Skeletal muscle satellite cell (primary cell): ENCODE data around the gene PTGES2.
"Not testable (repeated sequence)": the region's sequence is repeated elsewhere in the genome, so short reads cannot be mapped to it uniquely, and the experiment has no call there.

ENCODE experiments used
- H3K27me3 ChIP-seq: 2 replicates; pipeline ENCODE4 v1.7.0; 2013; ENCODE audit warnings: low read length; ENCODE audit not compliant: control insufficient read depth, insufficient read depth
- H3K36me3 ChIP-seq: 2 replicates; pipeline ENCODE4 v1.7.0; 2013; ENCODE audit warnings: mild to moderate bottlenecking, control low read depth, low read length; ENCODE audit not compliant: insufficient read depth
- H3K4me1 ChIP-seq: 2 replicates; pipeline ENCODE4 v1.7.0; 2013; ENCODE audit warnings: low read length; ENCODE audit not compliant: control insufficient read depth, insufficient read depth
- H3K4me2 ChIP-seq: 2 replicates; pipeline ENCODE4 v1.7.0; 2013; ENCODE audit warnings: mild to moderate bottlenecking, low read length
- H3K4me3 ChIP-seq: 2 replicates; pipeline ENCODE4 v1.7.0; 2013; ENCODE audit warnings: low read length
- H3K9ac ChIP-seq: 2 replicates; pipeline ENCODE4 v1.7.0; 2013; ENCODE audit warnings: mild to moderate bottlenecking, low read depth, low read length, moderate library complexity
- H3K9me3 ChIP-seq: replicated peaks from 2 replicates; pipeline ENCODE4 v1.7.0; 2013; ENCODE audit warnings: mild to moderate bottlenecking, control low read depth, low read length

The PTGES2 gene

DNA sequence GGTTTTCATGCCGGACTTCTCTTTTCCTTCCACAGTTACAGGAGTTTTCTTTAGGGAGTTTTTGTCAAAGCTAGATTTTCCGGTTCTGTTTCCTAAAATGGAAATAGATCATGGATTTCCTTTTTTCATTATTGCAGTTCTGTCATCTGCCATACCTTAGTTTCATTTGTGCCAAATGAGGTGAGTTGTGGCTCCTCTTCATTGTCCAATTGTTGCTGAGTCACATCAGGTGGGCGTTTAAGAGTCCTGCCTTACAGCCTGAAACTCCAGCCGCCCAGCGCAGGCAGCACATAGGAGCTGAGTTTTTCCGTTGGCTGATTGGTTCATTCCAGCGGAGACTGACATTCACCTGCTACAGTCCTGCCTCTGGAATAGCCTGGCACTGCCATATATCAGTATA is 45.4 kb downstream of the PTGES2 start:
- Histone ChIP-seq H3K4me1 (peaks cover 36% of the 10 kb centered on the region), H3K9ac (no peak overlapping the region), H3K27me3 (no peaks in the 10 kb centered on the region), H3K4me3 (no peak overlapping the region), H3K36me3 (no peaks in the 10 kb centered on the region), H3K9me3 (no peaks in the 10 kb centered on the region), H3K4me2 (no peak overlapping the region)

DNA sequence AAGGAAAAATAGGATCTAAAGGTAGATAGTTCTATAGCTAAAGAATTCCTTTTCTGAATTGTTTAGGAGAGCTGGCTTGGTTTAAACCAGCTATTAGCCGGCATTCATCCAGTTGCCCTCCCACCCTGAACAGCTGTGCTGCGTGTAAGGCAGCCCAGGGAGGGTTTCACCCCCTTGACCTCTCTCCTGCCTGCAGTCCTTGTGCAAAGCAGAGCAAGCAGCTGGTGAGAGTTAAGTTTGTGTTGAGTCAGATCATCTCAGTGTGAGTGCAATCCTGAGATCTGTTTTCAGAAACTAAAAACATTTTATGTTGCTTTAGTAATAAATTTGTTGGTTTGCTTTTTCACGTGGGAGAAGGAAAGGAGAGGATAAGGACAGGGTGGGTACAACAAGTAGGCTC is 46.5 kb downstream of the PTGES2 start:
- Histone ChIP-seq H3K4me2 (peak overlapping the region; percentile 42), H3K4me3 (no peak overlapping the region), H3K36me3 (no peaks in the 10 kb centered on the region), H3K9me3 (no peaks in the 10 kb centered on the region), H3K9ac (peak overlapping the region; percentile 55), H3K4me1 (peaks cover 36% of the 10 kb centered on the region), H3K27me3 (no peaks in the 10 kb centered on the region)

DNA sequence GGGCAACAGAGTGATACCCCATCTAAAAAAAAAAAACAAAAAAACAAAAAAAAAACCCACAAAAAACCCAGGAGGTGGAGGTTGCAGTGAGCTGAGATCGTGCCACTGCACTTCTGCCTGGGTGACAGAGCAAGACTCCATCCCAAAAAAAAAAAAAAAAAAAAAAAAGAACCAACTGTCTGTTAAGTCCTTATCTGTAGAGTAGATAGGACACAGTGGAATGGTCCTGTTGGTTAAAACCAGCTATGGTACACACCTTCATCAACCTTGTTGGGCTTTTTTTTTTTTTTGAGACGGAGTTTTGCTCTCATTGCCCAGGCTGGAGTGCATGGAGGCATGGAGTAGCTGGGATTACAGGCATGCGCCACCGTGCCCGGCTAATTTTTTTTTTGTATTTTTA is 47.3 kb downstream of the PTGES2 start:
- Histone ChIP-seq H3K4me3 (no peak overlapping the region), H3K9ac (no peak overlapping the region), H3K36me3 (no peaks in the 10 kb centered on the region), H3K9me3 (no peaks in the 10 kb centered on the region), H3K4me2 (no peak overlapping the region), H3K27me3 (no peaks in the 10 kb centered on the region), H3K4me1 (peaks cover 36% of the 10 kb centered on the region)

DNA sequence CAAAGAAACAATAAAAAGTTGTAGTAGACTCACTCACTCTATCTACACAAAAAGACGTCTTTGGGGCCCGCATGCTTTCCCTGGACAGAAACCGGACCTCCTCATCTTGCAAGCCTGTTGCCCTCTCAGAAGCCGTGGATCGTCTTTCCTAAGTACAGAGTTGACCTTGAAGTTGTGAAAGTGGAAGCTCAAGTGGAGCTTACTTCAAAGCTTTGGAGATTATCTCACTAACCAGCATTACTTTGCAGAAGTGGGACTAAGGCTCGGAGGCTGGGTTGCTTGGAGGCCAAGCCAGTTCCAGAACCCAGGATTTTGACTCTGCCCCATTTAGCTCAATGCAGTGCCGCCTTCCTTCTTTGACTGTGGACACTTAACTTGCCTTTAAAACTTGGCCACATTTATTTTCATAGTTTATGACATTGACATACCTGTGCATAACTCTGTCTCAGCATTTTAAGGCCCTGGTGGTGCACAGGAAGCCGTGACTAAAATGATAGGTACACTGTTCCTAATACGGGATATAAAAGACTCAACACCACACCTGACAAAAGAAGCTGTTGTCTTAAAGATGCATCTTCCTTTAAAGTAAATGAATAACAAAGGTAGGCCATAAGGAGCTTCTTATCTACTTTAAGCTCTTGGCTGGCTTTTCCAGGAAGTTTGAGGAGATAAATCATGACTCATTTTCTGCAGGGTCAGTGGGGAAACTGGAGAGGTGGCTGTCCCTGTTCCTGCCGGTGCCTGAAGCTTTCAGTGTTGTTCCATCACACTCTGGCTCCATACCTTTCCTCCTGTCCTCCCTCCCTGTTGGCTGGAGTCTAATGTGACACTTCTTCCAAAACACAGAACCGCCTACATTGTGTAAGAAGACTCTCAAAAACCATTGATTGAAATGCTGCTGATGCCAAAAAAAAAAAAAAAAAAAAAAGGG is 48.8 kb downstream of the PTGES2 start:
- Histone ChIP-seq H3K4me3 (no peak overlapping the region), H3K4me2 (no peak overlapping the region), H3K9me3 (no peaks in the 10 kb centered on the region), H3K27me3 (no peaks in the 10 kb centered on the region), H3K4me1 (peaks cover 36% of the 10 kb centered on the region), H3K36me3 (no peaks in the 10 kb centered on the region), H3K9ac (no peak overlapping the region)

DNA sequence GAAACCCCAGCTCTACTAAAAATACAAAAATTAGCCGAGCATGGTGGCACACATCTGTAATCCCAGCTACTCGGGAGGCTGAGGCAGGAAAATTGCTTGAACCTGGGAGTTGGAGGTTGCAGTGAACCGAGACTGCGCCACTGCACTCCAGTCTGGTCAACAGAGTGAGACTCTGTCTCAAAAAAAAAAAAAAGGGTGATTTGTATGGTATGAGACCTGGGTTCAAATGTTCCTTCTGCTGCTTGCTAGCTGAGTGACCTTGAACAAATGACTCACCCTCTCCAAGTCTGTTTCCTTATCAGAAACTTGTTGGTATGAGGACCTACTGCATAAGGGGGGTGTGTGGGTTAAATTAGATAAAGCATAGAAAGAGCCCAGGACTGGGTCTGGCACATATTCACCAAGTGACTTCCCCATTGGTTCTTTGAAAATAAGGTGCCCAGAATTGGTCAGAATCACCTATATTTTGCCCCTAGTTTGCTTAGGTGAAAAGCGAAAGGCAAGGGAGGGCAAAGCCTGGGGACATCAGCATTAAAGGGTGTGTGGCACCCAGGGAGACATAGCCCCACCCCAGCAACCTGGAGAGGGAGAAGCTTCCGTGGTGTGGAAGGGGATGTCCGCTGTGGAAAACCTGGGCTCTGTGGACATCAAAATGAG is 49.6 kb downstream of the PTGES2 start:
- no peaks in the 10 kb centered on the region for H3K36me3 ChIP-seq
- no peak overlapping the region for H3K9ac ChIP-seq
- peaks cover 41% of the 10 kb centered on the region for H3K4me1 ChIP-seq
- no peak overlapping the region for H3K4me3 ChIP-seq
- no peaks in the 10 kb centered on the region for H3K27me3 ChIP-seq
- H3K9me3 ChIP-seq: no peaks in the 10 kb centered on the region
- no peak overlapping the region for H3K4me2 ChIP-seq

DNA sequence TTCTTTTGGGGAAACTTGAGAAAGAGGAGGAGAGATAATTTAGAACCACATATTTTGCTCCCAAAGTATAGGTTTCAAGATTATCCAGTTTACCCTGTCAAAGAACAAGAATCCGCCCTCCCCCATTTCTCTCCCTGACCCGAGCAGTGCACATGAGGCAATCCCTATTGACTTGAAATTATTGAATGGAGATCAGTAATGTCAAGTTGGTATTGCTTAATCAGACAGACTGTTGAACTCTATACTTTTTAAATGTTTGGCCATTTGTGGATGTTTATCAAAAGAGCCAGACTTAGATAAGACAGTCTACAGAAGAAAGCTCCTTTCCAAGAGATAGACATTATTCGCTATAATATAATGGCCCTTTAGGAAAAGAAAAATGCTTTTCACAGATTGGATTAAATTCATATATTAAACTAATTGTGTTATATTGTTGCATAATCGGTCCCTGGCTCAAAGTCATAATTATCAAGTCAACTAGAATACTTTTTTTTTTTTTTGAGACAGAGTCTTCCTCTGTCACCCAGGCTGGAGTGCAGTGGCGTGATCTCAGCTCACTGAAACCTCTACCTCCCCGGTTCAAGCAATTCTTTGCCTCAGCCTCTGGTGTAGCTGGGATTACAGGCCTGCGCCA is 54.2 kb downstream of the PTGES2 start:
- H3K9ac ChIP-seq: peak overlapping the region; percentile 62
- no peaks in the 10 kb centered on the region for H3K9me3 ChIP-seq
- no peaks in the 10 kb centered on the region for H3K27me3 ChIP-seq
- H3K4me1 ChIP-seq: peaks cover 29% of the 10 kb centered on the region
- H3K4me2 ChIP-seq: peak overlapping the region; percentile 59
- H3K36me3 ChIP-seq: no peaks in the 10 kb centered on the region
- H3K4me3 ChIP-seq: no peak overlapping the region

DNA sequence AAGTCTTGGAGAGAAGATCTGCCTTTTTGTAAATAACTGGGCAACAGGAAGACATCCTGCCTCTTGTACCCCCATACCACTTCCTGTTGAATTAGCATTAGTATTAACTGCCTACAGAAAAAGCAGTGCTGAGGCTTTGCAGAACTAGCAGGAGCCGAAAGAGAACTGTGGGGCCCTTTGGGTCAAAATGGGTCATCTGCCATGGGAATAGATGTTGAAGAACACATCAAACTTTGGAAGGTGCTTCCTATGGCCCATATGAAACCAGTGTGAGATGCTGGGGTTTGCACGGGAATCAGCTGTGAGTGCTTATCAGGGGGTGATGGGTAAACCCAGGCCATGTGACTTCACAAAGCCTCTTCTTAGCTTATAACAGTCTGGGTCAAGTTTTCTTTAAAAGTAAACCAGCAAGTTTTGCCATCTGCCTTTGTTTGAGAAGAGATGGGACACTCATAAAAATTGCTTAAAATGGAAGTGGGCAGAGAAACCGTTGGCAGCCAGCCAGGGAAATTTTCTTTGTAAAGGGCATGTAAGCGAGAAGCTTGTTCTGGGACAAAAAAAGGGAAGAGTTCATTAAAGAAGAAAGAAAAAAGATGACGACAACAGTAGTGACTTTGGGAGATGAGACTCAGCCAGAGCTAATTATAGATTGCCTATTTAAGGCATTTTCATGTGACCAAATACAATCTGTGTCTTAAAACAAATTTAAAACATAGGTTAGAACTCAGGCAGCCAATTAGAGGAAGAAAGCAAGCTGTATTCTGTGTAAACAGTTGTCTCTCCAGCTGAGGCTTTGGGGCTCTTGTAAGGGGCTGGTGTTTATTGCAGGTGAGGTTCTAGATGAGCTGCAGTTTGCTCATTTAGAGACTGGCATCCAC is 55.1 kb downstream of the PTGES2 start:
- Histone ChIP-seq H3K4me2 (peak overlapping the region; percentile 59), H3K36me3 (no peaks in the 10 kb centered on the region), H3K9me3 (no peaks in the 10 kb centered on the region), H3K4me3 (peak overlapping the region; percentile 41), H3K27me3 (no peaks in the 10 kb centered on the region), H3K4me1 (peaks cover 24% of the 10 kb centered on the region), H3K9ac (peak overlapping the region; percentile 62)

DNA sequence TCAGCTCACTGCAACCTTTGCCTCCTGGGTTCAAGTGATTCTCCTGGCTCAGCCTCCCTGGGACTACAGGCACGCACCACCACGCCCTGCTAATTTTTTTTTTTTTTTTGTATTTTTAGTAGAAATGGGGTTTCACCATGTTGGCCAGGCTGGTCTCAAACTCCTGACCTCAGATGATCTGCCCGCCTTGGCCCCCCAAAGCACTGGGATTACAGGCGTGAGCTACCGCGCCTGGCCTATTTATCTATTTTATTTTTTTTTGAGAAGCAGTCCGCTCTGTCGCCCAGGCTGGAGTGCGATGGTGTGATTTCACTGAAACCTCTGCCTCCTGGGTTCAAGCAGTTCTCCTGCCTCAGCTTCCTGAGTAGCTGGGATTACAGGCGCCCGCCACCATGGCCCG is 56.1 kb downstream of the PTGES2 start:
- not testable (repeated sequence) for H3K4me2 ChIP-seq, H3K27me3 ChIP-seq, H3K36me3 ChIP-seq, H3K4me3 ChIP-seq, H3K9me3 ChIP-seq
- peak overlapping the region; percentile 62 for H3K9ac ChIP-seq
- H3K4me1 ChIP-seq: peaks cover 30% of the 10 kb centered on the region

DNA sequence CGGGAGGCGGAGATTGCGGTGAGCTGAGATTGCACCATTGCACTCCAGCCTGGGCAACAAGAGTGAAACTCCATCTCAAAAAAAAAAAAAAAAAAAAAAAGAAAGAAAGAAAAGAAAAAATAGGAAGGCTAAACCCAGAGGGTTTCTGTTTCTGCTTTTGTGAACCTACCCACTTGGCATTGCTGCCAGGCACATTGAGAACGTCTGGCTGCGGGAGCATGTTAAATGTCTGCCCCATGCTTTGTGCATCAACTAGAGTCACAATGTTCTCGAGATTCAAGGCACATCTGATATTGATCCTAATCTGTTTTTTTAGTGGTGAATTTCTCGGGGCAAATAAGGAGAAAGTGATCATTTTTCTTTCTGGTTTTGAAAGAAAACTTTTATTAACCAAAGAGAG is 56.7 kb downstream of the PTGES2 start:
- no peak overlapping the region for H3K9ac ChIP-seq
- no peaks in the 10 kb centered on the region for H3K36me3 ChIP-seq
- H3K4me1 ChIP-seq: peaks cover 36% of the 10 kb centered on the region
- no peak overlapping the region for H3K4me3 ChIP-seq
- H3K9me3 ChIP-seq: no peaks in the 10 kb centered on the region
- no peaks in the 10 kb centered on the region for H3K27me3 ChIP-seq
- H3K4me2 ChIP-seq: peak overlapping the region; percentile 38
